Measurements from ENCODE around the gene SLC25A42.

- no peak for TF ChIP-seq CTCF (IDR thresholded peaks at IDR 0.05)
- TF ChIP-seq EZH2 (IDR thresholded peaks at IDR 0.05; ENCODE audit: borderline replicate concordance, insufficient read depth, low read depth, low read length, poor library complexity, severe bottlenecking) = no peak
These were observed 8.1 kb downstream of the SLC25A42 start for GRCh38 chr19:19071897-19072296.
